Activated T-cell treated with anti-CD3 and anti-CD28 coated beads, Interleukin-2, amount 50 U/mL, for 1 hour (primary cell): ENCODE measurements around the gene PPP1R9A.
"Not testable (repeated sequence)": the region's sequence is repeated elsewhere in the genome, so short reads cannot be mapped to it uniquely, and the experiment has no call there.

Experiments
- DNase-seq: peaks from one replicate; pipeline ENCODE4 v3.0.0-alpha.2; 2020

The PPP1R9A gene

DNA sequence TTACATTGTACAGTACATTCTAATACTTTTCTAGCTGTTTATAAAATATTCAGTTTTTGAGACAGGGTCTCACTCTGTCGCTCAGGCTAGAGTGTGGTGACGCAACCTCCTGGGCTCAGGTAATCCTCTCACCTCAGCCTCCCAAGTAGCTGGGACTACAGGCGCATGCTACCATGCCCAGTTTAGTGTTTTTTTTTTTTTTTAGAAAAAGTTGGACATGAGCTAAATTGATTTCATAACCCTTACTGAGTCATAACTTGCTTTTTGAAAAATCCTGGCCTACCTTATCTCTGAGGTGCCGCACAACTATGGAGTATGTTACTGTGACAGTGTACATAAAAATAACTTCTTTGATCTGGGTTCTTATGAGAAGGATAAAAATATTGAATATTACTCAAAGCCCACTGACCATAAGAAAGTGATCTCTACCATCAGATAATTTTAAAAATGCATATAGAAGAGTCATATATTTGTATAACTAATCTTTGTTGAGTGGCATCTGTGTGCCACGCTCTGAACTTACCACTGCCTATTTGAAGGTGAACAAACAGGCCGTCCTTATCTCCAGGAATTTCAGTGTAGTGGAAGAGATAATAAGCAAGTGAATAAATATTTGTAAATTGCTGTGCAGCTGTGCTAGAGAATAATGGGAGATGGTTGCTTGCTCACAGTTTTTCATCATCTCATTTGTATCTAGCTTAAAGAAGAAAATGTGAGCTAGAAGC is 73.2 kb downstream of the PPP1R9A start:
- DNase-seq, result no peak

DNA sequence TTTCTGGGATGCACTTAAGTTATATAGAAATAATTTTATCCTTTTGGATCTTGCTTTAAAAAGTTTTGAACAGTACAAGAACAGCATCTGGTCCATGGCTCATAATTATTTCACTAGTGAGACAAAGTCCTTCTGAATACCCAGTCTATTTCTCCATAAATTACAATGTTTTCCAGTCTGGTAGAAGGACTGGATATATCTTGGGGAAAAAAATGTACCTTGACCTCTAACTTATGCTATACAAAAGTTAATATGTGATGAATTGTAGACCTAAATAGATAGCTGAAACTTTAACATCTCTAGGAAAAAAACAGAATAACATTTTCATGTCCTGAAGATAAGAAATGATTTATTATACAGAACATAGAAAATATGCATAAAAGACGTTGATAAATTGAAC is 88.5 kb downstream of the PPP1R9A start:
- no peak for DNase-seq

DNA sequence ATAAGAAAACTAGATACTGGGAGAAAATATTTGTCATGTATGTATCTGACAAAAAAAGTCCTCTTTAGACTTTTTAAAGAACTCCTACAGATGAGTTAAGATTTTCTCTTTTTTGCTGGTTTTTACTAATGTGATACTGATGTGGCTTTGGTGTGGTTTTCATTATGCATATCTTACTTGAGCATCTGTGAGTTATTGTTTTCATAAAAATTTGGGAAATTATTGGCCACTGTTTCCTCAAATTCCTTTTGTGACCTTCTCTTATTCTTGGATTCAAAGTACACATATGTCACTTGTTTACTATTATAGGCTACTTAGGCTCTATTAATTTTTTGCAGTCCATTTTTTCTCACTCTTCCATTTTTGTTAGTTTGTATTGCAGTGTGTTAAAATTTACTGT is 89.0 kb downstream of the PPP1R9A start:
- no peak for DNase-seq

DNA sequence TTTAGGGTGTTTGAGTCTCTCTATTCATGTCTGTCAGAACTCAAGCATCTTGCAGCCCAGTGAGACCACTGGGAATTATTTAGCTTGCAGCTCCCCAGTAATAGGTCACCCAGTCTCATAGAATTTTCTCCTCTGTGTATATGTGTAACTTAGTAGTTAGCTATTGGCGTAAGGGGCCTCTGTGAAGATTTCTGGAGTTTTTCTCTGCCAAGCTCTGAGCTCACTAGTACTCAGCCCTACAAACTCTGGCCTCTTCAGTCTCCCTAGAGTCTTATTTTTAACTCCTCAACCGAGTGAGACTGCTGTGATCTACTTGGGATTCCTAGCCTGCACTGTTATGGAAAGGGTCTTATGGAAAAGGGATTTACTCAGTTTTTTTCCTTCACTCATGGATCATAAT is 90.2 kb downstream of the PPP1R9A start:
- no peak for DNase-seq

DNA sequence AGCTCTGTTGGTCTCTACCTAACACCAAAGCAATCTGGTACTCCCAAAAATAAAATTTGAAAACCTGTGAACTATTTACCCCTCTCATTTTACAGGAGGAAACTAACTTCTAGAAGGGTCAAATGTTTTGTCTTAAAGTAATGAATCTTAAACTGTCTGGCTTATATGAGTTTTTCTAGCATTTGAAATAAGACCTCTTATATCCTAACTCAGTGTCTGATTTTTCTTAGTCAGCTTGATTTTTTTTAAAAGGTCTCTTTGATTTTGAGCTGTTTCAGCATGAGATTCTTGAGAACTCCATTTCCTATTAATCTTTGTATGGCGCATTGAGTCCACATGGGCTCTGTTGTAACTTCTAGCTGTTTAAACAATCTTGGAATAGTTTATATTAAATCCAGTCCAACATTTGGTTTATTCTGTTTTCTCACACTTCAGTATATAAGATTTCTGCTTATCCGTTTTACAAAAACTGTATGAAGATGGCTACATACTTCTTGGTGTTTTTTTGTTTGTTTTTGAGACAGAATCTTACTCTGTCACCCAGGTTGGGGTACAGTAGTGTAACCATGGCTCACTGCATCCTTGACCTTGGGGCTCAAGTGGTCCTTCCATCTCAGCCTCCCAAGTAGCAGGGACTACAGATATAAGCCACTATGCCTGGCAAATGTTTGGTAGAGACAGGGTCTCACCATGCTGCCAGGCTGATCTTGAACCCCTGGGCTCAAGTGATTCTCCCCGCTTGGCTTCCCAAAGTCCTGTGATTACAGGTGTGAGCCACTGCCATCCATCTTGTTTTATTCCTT is 91.1 kb downstream of the PPP1R9A start:
- DNase-seq, result no peak

DNA sequence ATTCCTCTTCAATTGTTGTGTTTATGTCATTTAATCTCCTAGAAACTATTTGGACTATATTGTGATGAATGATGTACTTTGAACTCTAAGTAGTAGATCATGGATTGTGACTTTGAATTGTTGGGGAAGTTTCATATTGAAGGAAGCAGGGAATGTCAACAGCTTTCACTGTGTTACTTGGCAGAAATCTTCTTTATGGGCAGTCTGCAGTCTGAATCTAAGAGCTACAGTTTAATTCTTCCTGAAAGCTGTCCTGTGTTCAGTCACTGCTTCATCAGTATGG is 91.6 kb downstream of the PPP1R9A start:
- DNase-seq, result no peak

DNA sequence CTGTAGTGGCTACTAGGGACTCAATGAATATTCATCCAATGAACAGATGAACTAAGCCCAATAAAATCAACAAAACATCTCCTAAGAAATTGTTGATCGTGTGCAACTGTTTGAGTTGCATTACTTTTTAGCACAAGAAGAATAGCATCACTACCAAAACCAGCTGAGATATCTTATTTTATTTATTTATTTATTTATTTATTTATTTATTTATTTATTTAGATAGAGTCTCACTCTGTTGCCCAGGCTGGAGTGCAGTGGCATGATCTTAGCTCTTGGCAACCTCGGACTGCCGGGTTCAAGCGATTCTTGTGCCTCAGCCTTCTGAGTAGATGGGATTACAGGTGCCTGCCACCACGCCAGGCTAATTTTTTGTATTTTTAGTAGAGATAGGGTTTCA is 92.2 kb downstream of the PPP1R9A start:
- DNase-seq, result not testable (repeated sequence)

DNA sequence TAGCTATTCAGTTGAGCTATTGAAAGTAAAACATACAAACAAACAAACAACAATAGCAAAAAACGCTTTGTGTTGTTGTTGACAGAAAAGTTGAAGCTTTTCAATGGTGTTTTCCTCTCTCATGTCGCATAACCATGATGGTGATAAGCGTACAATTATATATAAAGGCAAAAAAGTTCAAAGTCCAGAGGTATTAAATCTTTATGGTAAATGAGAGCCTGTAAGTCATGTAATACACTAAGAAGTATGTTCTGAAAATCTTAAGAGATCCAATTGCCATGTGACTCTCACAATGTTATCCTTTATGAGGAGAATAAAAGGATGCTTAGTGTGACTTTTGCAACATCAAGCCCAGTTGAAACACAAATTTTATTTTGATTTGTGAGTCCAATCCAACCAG is 93.9 kb downstream of the PPP1R9A start:
- no peak for DNase-seq

DNA sequence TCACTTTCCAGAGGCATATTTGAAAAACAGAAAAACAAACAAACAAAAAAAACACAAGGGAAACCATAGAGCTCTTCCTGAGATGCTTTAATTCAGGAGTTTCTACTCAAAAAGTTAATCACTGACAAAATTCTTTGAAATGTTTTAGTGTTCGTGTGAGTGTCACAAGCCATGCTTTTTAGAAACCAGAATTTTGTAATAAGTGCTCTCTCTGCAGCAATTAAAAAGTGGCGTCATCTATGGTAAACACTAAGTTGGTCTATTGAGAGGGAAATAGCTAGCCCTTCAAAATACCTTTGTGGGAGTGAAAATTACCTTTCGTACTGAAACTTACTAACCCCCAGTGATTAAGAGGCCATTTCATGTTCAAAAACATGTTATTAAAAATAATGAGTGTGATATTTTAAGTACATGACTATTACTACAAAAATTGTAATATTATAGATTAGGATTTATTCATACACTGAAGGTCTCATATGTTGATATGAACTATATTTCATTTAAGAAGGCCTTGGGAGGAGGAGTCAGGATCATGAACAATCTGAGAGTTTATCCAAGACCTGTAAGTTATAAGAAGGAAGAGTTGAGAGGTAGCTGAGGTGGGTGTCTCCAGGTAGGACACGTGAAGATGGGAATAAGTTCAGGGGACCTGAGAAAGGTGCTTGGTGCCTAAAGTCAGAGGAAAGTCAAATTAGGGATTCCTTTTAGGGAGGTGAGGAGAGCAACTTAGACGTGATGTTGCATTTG is 94.6 kb downstream of the PPP1R9A start:
- no peak for DNase-seq

DNA sequence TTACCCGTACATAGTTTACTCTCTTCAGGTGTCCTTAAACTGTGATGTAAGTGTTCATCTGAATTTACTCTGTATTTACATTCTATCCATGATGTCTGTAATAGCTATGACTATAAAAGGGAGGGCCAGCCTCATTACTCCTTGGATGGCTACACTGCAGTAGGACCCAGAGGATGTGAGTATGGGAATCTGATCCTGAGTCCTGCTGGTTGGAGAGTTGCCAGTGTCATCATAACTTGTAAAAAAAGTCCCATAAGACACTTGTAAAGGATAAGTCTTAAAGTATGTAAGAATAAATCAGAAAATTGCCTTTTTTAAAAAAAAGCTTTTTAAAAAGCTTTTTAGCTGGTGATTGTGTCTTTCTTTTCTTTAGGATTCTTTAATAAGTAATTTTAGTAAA is 95.4 kb downstream of the PPP1R9A start:
- DNase-seq, result no peak

DNA sequence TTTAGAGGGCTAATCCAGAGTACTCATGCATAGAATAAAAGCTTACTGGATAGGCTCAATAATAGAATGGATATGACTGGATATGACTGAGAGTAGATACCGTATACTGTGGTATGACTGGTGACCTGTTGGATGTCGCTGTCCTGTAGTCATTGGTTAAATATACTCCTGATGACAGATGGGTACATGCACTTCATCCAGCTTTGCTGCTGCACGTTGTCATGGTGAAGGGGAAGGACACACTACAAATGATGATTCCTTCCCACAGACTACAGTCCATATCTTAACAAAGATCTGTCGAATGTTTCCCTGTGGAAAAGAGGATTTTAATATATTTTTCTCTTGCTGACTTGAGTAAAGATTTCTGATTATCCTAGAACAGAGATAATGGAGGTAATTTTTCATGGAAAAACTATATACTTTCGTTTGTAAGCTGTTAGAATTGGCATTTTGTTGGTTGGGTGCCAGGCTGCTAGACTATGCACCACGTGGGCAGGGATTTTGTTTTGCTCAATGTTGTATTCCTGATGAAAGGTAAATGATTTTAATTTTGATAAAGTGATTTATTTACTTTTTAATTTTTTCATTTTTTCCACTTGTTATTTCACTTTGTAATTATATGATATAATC is 97.3 kb downstream of the PPP1R9A start:
- no peak for DNase-seq

DNA sequence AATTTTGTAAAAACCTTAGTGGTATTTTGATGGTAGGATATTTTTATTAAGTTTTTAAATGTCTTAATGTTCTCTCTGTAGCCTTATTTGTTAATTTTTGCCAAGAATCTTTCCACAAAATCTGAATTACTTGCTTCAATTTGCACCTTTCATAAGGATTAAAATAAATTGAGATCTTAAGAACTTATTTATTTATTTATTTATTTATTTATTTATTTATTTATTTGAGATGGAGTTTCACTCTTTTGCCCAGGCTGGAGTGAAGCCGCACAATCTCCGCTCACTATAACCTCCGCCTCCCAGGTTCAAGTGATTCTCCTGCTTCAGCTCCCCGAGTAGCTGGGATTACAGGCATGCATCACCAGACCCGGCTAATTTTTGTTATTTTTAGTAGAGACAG is 98.6 kb downstream of the PPP1R9A start:
- DNase-seq, result no peak

DNA sequence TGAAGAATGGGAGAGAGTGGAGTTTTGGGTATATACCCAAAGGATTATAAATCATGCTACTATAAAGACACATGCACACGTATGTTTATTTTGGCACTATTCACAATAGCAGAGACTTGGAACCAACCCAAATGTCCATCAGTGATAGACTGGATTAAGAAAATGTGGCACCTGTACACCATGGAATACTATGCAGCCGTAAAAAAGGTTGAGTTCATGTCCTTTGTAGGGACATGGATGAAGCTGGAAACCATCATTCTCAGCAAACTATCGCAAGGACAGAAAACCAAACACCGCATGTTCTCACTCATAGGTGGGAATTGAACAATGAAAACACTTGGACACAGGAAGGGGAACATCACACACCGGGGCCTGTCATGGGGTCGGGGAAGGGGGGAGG is 101.4 kb downstream of the PPP1R9A start:
- DNase-seq, result not testable (repeated sequence)

DNA sequence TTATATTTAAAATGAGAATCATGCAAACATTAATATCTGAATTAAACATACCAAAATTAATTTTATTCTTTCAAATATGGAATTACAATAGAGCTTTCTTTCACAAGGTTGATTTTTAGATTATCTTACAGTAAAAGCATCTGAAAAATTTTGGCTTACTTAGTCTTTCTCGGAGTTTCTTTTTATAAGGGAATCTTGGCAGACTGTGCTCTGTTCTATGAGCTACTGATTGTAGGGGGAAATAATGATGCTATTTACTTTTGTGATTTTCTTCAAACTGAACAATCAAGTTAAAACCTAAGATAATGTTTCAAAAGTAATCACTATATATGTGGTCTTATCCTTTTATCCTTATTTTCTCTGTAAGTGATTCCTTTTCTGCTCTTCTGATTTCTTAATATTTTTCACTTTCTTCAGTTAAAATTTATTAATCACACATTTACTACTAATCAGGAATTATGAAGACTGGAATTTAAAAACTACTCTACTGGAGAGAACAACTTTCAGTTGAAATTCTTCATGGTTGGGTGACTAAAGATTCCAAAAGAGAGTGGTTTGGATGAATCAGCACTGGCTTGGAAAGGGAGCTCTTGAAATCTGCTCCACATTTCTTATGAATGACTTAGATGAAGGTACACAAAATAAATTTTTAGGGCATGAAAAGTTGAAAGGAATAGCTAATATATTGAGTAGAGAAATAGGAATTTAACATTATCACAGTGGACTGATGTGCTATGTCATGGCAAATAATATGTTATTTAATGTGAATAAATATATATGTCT is 103.9 kb downstream of the PPP1R9A start:
- DNase-seq, result no peak

DNA sequence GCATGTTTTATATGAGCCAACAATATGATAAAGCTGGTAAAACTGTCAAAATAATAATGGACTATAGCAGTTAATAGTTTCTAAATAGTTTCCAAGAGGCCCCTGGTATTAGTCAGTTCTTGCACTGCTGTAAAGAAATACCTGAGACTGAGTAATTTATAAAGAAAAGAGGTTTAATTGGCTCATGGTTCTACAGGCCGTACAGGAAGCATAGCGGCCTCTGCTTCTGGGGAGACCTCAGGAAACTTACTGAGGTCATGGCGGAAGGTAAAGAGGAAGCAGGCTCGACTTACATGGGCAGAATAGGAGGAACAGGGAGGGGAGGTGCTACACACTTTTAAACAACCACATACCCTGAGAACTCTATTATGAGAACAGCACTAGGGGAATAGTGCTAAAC is 104.6 kb downstream of the PPP1R9A start:
- no peak for DNase-seq

DNA sequence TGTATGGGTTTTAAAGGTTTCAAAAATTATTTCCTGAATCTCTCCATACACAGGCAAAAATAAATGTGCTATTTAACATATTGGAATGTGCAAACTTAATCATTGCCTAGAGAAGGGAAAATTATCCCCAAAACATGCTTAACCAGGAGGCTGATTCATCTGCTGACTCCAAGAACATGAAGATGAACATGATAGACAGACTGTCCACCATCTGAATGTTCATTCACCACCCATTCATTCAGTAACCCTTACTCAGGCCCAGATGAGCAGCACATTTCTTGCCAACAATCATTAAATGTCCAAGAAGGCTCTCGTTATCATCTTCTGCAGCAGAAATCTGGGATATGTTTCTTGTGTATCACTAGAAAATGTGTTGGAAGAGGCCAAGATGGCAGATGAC is 110.6 kb downstream of the PPP1R9A start:
- DNase-seq, result no peak

DNA sequence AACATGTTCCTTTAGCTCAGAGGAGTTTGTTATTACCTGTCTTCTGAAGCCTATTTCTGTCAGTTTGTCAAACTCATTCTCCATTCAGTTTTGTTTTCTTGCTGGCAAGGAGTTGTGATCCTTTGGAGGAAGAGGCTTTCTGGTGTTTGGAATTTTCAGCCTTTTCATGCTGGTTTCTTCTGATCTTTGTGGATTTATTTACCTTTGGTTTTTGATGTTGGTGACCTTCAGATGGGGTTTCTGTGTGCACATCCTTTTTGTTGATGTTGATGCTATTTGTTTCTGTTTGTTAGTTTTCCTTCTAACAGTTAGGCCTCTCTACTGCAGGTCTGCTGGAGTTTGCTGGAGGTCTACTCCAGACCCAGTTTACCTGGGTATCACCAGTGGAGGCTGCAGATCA is 118.6 kb downstream of the PPP1R9A start:
- DNase-seq, result no peak

DNA sequence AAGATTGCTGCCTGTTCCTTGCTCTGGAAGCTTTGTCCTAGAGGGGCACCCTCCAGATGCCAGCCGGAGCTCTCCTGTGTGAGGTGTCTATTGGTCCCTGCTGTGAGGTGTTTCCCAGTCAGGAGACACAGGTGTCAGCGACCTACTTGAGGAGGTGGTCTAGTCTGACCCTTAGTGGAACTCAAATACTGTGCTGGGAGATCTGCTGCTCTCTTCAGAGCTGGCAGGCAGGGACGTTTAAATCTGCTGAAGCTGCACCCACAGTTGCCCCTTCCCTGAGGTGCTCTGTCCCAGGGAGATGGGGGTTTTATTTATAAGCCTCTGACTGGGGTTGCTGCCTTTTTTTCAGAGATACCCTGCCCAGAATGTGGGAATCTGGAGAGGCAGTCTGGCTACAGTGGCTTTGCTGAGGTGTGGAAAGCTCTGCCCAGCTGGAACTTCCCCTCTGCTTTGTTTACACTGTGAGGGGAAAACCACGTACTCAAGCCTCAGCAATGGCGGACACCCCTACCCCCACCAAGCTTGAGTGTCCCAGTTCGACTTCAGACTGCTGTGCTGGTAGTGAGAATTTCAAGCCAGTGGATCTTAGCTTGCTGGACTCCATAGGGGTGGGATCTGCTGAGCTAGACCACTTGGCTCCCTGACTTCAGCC is 119.2 kb downstream of the PPP1R9A start:
- DNase-seq, result no peak

DNA sequence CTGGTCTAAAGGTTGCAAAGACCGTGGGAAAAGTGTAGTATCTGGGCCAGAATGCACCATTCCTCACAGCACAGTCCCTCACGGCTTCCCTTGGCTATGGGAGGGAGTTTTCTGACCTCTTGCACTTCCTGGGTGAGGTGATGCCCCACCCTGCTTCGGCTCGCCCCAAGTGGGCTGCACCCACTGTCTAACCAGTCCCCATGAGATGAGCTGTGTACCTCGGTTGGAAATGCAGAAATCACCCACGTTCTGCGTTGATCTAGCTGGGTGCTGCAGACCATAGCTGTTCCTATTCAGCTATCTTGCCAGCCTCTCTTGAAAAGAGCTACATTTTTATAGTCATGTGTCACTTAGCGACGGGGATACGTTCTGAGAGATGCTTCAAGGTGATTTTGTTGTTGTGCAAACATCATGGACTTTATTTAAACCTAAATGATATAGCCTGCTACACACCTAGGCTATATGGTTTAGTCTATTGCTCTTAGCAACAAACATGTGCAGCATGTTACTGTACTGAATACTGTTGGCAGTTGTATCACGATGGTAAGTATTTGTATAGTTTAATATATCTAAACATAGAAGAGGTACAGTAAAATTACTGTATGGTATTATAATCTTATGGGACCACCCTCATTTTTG is 120.0 kb downstream of the PPP1R9A start:
- DNase-seq, result no peak

DNA sequence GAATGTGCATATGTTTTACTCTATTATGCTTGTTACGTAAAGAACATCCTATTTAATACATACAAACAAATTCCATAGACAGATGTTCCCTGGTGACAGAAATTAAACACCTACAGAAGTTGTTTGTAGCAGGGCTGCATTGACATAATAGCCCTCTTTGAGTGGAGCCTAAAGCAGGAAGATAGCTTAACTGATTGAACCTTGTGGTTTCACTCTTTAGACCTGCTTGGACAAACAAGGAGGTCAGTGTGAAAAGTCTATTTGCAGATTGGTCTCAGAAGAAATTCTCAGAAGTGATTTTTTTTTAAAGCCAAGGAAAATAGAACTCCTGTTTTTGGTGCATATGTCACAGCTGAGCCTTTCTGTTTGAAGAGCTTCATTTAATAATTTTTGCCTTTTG is 121.3 kb downstream of the PPP1R9A start:
- no peak for DNase-seq

DNA sequence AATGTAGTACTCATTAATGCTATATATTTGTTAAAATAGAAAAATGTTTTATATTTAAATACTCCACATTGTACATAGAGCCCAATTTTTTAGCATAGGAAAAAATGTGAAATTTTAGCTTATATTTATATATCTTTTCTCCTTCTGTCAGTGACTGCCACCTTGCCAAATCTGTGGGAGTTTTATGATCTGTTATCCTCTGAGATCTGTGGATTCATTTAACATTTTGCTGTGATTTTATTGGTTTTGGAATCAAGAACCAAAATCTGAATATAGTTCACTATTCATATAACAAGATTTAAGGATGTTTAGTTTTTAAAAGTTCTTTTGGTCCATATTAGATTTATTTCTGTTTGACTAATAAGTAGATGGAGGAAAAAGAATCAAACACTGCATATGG is 127.9 kb downstream of the PPP1R9A start:
- DNase-seq, result no peak

DNA sequence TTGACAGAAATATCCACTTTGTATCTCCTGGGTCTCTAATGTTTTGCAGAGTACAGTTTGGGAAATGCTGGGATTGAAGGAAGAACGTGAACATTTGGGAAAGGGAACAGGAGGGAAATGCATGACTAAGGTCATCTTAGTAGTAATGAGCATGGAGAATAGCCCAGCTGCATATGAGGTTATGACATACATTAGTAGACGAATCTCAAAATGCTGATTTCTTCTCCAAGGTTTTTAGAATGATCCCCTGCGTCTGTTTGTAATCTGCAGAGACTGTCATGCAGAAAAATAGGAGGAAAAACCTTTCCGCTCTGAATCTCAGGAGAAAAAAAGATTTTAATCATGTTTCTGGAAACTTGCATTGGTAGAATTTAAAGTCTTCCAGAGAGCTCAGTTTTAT is 133.6 kb downstream of the PPP1R9A start:
- no peak for DNase-seq
